GM19351 (cell line): ENCODE measurements around the gene LPA.

Experiments
- ATAC-seq: cut with Tn5 transposase; IDR thresholded peaks from one replicate; pipeline ENCODE4 v1.9.1; 2021; ENCODE audit warnings: mild to moderate bottlenecking, moderate library complexity; ENCODE audit not compliant: unreplicated experiment

Gene LPA

GRCh38 chr6:160519133-160519532, 144.9 kb downstream of the LPA start:
- no peak for ATAC-seq

- no peak for ATAC-seq
Measured at GRCh38 chr6:160513836-160514235, 150.2 kb downstream of the LPA start.

- ATAC-seq: no peak
Measured at GRCh38 chr6:160510976-160511617, 153.0 kb downstream of the LPA start.

GRCh38 chr6:160510199-160510598, 153.9 kb downstream of the LPA start:
- no peak for ATAC-seq

- ATAC-seq: no peak
Measured at GRCh38 chr6:160509610-160510009, 154.5 kb downstream of the LPA start.

- ATAC-seq: no peak
Measured at GRCh38 chr6:160508599-160508998, 155.5 kb downstream of the LPA start.

- no peak for ATAC-seq
Measured at GRCh38 chr6:160507420-160507819, 156.7 kb downstream of the LPA start.

- no peak for ATAC-seq
Measured at GRCh38 chr6:160505970-160506369, 158.1 kb downstream of the LPA start.

- ATAC-seq: no peak
Measured at GRCh38 chr6:160500639-160501038, 163.4 kb downstream of the LPA start.

GRCh38 chr6:160494576-160494975, 169.5 kb downstream of the LPA start:
- no peak for ATAC-seq

- ATAC-seq: no peak
Measured at GRCh38 chr6:160489091-160489490, 175.0 kb downstream of the LPA start.

GRCh38 chr6:160487116-160487515, 177.0 kb downstream of the LPA start:
- ATAC-seq: no peak
